GM12892 (cell line): ENCODE results near the gene SMU1.

ENCODE experiments used
- POLR2A ChIP-seq: IDR thresholded peaks from 2 replicates; pipeline ENCODE4 v1.6.1; 2011; ENCODE audit warnings: low read depth, low read length, control low read depth
- TAF1 ChIP-seq: IDR thresholded peaks from 2 replicates; pipeline ENCODE4 v1.6.1; 2011; ENCODE audit warnings: low read depth, mild to moderate bottlenecking, control low read depth, low read length, borderline replicate concordance

DNA sequence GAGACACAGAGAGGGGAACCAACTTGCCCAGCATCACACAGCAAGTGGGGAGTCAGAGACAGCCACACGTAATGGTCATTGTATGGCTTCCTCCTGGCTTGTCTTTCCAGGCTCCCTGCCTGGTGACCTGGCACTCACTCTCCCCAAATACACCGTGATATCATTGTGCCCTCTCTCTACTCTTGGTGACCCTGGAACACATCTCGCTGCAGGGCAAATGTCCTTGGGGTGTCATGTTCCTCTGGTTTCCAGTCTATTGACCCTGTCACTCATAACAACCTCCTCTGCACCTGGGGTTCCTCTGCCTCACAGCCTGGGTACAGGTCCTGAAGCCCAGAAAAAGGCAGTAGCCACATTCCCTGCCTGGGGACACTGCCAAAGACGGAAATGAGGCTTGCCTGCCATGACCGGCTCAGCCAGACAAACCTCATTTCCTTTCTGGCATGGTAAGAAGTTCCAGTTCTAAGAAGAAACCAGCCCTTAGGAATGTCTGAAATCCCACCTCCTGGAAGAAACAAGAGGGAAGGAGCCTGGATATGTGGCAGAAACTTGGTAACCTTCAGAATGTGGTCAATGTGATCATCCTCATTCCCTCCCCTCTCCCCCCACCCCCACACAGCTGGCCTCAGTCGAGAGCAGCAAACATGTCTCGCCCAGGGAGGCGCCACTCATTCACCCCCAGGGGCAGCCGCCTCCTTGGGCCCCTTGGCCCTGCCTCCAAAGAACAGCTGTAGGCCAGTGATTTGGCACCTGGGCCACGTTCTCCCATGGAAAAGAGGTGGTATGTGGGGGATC lies 30.6 kb upstream of the SMU1 start:
- no peak for TF ChIP-seq POLR2A
- no peak for TF ChIP-seq TAF1
